GM13976 (cell line): ENCODE results near the gene RCN1.

Experiments used
- DNase-seq: peaks from one replicate; pipeline ENCODE4 v3.0.0; 2012; ENCODE audit warnings: low spot score
- in situ Hi-C: fragments of 300-500 bp; cut with MboI; formaldehyde crosslinking; loops from one replicate; pipeline ENCODE4 v1.12.0; 2022; ENCODE audit warnings: low sequenced_read_pairs, mixed read lengths, inconsistent platforms; ENCODE audit not compliant: unreplicated experiment
- TF ChIP-seq, protein P1 (sequence below): IDR thresholded peaks from 2 replicates; pipeline ENCODE4 v1.5.1; 2012; ENCODE audit warnings: borderline replicate concordance, mild to moderate bottlenecking; ENCODE audit not compliant: insufficient read depth; ENCODE audit errors: extremely low read depth, missing control alignments, control extremely low read depth

The RCN1 gene

GRCh38 chr11:32143378-32143777, 52.5 kb downstream of the RCN1 start:
- TF ChIP-seq, protein P1, sequence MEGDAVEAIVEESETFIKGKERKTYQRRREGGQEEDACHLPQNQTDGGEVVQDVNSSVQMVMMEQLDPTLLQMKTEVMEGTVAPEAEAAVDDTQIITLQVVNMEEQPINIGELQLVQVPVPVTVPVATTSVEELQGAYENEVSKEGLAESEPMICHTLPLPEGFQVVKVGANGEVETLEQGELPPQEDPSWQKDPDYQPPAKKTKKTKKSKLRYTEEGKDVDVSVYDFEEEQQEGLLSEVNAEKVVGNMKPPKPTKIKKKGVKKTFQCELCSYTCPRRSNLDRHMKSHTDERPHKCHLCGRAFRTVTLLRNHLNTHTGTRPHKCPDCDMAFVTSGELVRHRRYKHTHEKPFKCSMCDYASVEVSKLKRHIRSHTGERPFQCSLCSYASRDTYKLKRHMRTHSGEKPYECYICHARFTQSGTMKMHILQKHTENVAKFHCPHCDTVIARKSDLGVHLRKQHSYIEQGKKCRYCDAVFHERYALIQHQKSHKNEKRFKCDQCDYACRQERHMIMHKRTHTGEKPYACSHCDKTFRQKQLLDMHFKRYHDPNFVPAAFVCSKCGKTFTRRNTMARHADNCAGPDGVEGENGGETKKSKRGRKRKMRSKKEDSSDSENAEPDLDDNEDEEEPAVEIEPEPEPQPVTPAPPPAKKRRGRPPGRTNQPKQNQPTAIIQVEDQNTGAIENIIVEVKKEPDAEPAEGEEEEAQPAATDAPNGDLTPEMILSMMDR: no peak
- no peak for DNase-seq
- in situ Hi-C loops: no loop called here

- in situ Hi-C loops: no loop called here
- TF ChIP-seq, protein P1: no peak
- DNase-seq: no peak
Observed at GRCh38 chr11:32145282-32145681, 54.4 kb downstream of the RCN1 start.

DNA sequence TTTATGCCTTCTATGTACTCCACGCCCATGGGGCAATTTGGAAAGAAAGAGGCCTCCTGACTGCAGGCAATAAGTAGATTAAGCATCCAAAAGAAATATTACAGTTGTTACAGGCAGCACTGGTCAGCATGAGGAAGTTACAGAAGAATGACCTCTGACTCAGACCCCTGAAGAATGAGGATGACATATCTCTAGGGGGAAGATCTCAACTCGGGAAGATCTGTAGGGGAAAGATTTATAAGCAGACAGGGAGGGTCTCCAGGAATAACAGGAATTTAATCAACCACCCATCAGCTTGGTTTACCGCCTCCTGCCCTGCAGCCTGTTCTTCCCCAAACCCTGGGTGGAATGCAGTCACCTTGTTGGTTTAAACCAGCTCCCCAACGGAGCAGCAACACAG, 58.0 kb downstream of the RCN1 start:
- no peak for DNase-seq

GRCh38 chr11:32149748-32150147, 58.9 kb downstream of the RCN1 start:
- TF ChIP-seq, protein P1: no peak
- in situ Hi-C loops: loop anchor here (25.0 kb wide), 1 partner anchor 762 kb away; no protein-coding TSS in a partner anchor
- no peak for DNase-seq

More for the DNA sequence above, 58.0 kb downstream of the RCN1 start:
- TF ChIP-seq, protein P1: no peak
- in situ Hi-C loops: no loop called here

DNA sequence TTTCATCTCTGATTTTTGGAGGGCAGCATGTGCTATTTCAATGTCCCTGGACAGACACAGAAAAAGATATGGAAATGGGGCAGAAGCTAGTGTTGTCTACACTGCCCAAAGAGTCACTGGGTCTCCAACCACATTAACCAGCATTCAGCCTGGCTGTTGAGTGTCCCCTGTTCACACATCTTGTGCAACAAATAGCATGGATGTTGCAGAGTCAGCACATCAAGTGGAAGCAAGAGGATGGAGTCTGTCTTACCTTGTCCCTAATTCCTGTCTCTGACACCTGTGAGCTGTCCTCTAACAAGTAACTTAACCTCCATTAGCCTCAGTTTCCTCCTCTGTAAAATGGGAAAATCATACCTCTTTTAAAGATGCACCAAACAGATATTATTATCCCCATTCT, 60.2 kb downstream of the RCN1 start:
- no peak for DNase-seq
- TF ChIP-seq, protein P1: no peak
- in situ Hi-C loops: loop anchor here (25.0 kb wide), 1 partner anchor 764 kb away; no protein-coding TSS in a partner anchor

DNA sequence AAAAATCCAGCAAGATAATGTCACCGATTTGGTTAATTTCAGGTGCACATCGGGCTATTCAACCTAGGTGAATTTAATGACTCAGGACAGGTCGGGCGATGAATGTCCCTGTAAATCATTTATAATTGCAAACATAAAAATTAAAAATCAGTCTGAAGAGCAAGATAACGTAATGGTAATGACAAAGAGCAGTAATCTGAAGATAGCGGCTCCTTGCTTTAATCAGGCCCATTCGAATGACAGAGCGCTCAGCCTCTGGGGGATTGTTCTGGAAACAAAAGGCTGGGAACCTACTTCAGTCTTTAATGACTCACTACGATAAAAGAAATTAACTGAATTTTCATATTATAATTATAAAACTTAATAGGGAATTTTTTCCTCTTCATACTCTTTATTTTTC, 61.3 kb downstream of the RCN1 start:
- TF ChIP-seq, protein P1: no peak
- in situ Hi-C loops: loop anchor here (25.0 kb wide), 1 partner anchor 765 kb away; no protein-coding TSS in a partner anchor
- no peak for DNase-seq
